CD1c-positive myeloid dendritic cell (primary cell): ENCODE data around the gene GPR3.

ENCODE experiments used
- DNase-seq: peaks from one replicate; pipeline ENCODE4 v3.0.0-alpha.2; 2016; ENCODE audit errors: extremely low spot score

Gene GPR3

GRCh38 chr1:27392096-27392777 lies at the start of gene GPR3:
Gene GPR3, plus strand, starts transcription at chr1:27392622. Its CDS starts 1,177 bp downstream, at chr1:27393799.
- DNase-seq = peak; percentile 95

- peak; percentile 81 for DNase-seq
These were observed 49.4 kb upstream of the GPR3 start for GRCh38 chr1:27342778-27343638.

- no peak for DNase-seq
These were observed 48.8 kb upstream of the GPR3 start for GRCh38 chr1:27343639-27344025.

- DNase-seq = no peak
These were observed 47.1 kb upstream of the GPR3 start for GRCh38 chr1:27345272-27345671.

- no peak for DNase-seq
These were observed 46.1 kb upstream of the GPR3 start for GRCh38 chr1:27346357-27346756.

GRCh38 chr1:27346991-27347624 lies 45.3 kb upstream of the GPR3 start:
- DNase-seq = no peak

GRCh38 chr1:27348861-27349783 lies 43.3 kb upstream of the GPR3 start:
- peak; percentile 34 for DNase-seq

- peak; percentile 66 for DNase-seq
These were observed 42.4 kb upstream of the GPR3 start for GRCh38 chr1:27349784-27350662.

- no peak for DNase-seq
These were observed 41.5 kb upstream of the GPR3 start for GRCh38 chr1:27350663-27351540.

- DNase-seq = no peak
These were observed 40.8 kb upstream of the GPR3 start for GRCh38 chr1:27351541-27352107.

- DNase-seq = no peak
These were observed 39.3 kb upstream of the GPR3 start for GRCh38 chr1:27353166-27353565.

GRCh38 chr1:27353629-27354028 lies 38.8 kb upstream of the GPR3 start:
- DNase-seq = no peak

GRCh38 chr1:27355683-27356082 lies 36.7 kb upstream of the GPR3 start:
- no peak for DNase-seq

- no peak for DNase-seq
These were observed 36.2 kb upstream of the GPR3 start for GRCh38 chr1:27356277-27356618.

GRCh38 chr1:27356619-27357280 lies 35.7 kb upstream of the GPR3 start:
- DNase-seq = peak; percentile 7

GRCh38 chr1:27357281-27358037 lies 35.0 kb upstream of the GPR3 start:
- DNase-seq = peak; percentile 89

GRCh38 chr1:27358038-27358927 lies 34.1 kb upstream of the GPR3 start:
- no peak for DNase-seq
